GM19238 (cell line): ENCODE data around the gene DUSP10.
A peak's percentile ranks its signal among the peaks of the same experiment; 100 is the strongest.

Source experiments
- DNase-seq: peaks from one replicate; pipeline ENCODE4 v3.0.0; 2011; ENCODE audit warnings: low spot score; ENCODE audit not compliant: insufficient read length

The DUSP10 gene

GRCh38 chr1:221765527-221765926 lies 23.6 kb upstream of the DUSP10 start:
- no peak for DNase-seq

DNA sequence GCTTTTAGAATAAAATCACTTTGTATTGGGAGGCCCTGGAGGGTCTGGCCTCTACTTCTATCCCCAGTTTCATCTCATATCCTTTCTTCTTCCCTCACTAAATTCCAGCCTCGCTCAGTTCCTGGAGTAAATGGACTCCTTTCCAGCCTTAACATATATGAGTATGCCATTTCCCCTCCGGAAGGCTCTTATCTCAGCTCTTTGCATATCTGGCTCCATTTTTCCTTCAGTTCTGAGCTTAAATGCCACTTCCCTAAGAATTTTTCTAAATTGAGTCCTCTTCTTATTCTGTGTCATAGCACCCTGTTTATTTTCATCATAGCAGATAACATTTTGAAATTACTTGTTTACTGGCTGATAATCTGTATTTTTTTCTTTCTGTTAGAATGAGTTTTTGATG lies 20.2 kb upstream of the DUSP10 start:
- no peak for DNase-seq

DNA sequence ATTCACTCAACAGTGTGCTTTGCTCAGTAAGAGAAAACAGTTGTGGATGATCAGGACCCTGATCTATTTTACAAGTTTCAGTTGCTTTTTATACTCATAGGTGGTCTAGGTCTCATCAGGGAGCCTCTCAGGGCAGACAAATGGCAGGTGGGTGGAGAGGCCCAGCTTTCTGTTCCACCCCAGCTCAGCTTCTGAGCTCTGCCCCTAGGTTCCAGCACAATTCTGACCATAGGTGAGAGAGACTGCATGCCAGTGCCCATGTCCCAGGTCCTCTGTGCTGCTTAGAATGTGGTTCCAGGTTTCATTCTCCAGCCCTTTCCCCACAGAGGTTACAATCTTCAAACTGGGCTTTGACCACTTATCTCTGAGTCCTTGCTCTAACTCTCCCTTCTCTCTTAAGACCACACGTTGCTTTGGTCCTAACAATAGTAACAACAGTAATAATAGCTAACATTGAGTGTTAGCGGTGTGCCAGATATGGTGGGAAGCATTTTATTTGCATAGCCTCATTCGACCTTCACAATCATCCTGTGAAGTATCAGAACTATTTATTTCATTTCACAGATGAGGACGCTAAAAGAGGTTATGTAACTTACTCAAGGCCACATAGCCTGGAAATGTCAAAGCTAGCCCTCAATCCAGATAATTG lies 19.6 kb upstream of the DUSP10 start:
- DNase-seq: no peak

- DNase-seq: no peak
These were observed 19.0 kb upstream of the DUSP10 start for GRCh38 chr1:221760911-221761310.

GRCh38 chr1:221759436-221759835 lies 17.5 kb upstream of the DUSP10 start:
- no peak for DNase-seq

GRCh38 chr1:221758455-221758854 lies 16.6 kb upstream of the DUSP10 start:
- DNase-seq: no peak

GRCh38 chr1:221756830-221757551 lies 15.1 kb upstream of the DUSP10 start:
- DNase-seq: no peak

- DNase-seq: no peak
These were observed 11.9 kb upstream of the DUSP10 start for GRCh38 chr1:221753828-221754188.

- DNase-seq: no peak
These were observed 9.5 kb upstream of the DUSP10 start for GRCh38 chr1:221751226-221751887.

- DNase-seq: no peak
These were observed 7.1 kb upstream of the DUSP10 start for GRCh38 chr1:221748981-221749380.

- DNase-seq: no peak
These were observed 6.0 kb upstream of the DUSP10 start for GRCh38 chr1:221747839-221748238.

DNA sequence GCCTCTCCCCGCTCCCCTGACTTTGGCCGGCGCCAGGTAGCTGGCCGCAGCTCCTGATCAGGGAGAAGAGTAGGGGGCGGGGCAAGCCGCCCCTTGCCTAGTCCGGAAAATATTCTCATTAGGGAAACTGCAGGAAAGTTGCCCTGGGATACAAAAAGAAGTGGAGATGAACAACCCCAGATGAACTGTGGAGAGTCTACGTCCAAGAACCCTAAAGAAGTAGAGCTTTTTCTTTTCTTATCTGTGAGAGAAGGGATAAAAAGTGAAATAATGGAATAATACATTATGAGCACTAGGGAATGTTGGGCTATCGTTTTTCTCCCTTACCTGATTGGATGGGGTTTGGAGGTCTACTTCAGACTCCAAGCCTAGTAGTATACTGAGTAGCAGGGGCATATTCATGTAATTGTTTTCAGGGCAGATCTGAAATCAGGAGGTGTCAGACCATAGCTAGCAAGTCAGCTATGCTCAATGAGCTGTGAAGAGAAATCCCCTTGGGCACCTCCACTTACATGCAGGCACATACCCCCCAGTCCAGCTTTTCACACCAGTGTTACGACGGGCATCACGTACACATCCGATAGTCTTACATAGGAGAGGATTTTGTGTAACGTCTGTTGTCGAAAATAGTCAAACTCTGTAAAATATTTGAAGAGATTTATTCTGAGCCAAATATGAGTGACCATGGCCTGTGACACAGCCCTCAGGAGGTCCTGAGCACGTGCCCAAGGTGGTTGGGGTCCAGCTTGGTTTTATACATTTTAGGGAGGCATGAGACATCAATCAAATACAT lies 1.7 kb upstream of the DUSP10 start:
- DNase-seq: no peak

- peak; percentile 64 for DNase-seq
These were observed 896 bp upstream of the DUSP10 start for GRCh38 chr1:221742555-221743415.

DNA sequence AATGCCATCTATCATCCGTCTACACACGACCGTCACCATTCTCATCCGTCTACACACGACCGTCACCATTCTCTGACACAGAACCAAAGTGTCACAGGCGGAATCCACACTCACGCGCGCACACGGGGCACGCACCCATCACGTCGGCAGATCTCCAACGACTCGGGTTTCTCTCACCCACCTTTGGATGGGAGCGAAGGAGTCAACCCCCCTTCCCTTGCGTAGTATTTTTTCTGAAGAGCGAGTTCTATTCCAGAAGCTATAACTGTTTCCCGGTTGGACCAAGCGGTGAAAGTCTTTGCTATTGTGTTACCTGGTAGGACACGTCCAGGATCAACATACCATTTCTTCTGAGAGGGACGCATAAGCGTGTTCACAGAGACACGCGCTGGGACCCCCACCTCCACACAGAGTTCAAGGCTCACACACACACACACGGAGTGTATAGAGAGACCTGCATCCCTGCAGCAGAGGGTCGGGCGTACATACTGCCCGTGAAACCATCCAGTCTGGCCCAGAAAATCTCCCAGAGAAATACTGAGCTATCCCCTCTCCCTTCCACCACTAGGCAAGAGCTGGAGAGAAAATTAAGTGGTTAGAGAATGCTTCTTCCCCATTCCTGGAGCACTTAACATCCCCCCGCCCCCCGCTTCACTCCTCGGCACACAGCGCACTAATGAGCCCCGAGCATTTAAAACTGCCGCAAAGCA lies 741 bp downstream of the DUSP10 start:
- no peak for DNase-seq

DNA sequence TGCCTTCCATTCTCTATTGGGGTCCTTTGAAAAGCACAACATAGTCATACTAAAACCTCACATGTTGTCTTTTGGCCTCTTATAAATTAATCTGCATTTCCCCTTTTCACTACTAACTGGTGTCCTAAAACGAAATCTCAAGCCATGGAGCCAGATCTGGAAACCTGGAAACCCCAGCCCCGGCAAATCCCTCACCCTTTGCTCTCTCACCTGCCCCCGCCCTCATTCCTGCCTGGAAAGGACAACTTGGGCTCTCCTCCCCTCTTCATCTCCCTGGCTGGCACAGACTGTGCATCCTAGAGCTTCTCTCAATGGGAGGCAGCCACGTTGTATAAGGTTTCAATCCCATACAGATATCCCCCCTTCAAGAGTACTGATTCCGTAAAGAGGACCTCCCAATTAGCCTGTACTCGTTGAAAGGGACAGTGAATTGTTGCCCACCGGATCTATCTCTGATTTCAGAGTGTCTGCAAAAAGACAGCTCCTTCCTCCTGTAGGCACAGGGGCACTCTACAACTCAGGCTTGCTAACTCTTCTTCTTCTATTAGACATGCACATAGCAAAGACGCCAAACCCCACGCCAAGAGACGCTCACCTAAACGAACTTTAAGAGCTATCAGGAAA lies 1.4 kb downstream of the DUSP10 start:
- no peak for DNase-seq

- no peak for DNase-seq
These were observed 2.2 kb downstream of the DUSP10 start for GRCh38 chr1:221739677-221740025.

DNA sequence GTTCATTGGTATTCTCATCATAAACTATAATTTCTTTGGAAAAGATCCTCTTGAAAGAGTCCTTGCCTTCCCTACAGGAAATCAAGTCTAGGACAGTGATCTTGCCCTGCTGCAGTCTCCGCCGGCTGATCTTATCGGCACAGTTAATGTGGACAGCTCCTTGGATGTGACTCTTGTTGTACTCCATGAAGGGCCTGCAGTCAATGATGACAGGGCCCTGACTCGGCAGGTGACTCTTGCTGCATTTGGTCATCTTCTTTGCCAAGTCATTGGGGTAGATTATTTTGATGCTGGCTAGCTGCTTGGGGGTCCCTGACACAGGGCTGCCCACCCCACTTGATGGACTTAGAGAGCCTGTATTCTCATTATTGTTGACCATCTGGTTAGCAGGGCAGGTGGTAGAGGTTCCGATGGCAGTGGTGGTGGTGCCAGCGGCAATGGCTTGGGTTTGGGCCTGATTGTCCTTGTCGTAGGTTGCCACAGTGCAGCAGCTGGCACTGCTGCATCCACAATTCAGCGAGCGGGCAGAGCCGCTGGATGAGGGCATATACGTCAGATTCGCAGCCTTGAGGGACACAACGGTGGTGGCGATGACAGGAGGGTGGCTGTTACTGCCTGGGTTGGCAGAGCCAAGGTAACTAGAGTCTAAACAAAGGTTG lies 2.7 kb downstream of the DUSP10 start:
- no peak for DNase-seq

GRCh38 chr1:221736714-221737113 lies 5.2 kb downstream of the DUSP10 start:
- DNase-seq: no peak

GRCh38 chr1:221735999-221736398 lies 5.9 kb downstream of the DUSP10 start:
- DNase-seq: no peak
